ENCODE measurements around the gene FXYD6. TPM values are rescaled to one million over a fixed set of nuclear protein-coding genes. Genes with fewer than 3 reads are reported as not detected.

FXYD6 gene
- total and polyA plus RNA-seq, 9 of the 15 experiments (the other 6 are each of a cell fraction or from before 2014, with no cell fraction given) = 0.07 to 0.35 TPM; not detected in 7

GRCh38 chr11:117924631-117925170, 48.2 kb upstream of the FXYD6 start (continued):
- TF ChIP-seq, protein P1, sequence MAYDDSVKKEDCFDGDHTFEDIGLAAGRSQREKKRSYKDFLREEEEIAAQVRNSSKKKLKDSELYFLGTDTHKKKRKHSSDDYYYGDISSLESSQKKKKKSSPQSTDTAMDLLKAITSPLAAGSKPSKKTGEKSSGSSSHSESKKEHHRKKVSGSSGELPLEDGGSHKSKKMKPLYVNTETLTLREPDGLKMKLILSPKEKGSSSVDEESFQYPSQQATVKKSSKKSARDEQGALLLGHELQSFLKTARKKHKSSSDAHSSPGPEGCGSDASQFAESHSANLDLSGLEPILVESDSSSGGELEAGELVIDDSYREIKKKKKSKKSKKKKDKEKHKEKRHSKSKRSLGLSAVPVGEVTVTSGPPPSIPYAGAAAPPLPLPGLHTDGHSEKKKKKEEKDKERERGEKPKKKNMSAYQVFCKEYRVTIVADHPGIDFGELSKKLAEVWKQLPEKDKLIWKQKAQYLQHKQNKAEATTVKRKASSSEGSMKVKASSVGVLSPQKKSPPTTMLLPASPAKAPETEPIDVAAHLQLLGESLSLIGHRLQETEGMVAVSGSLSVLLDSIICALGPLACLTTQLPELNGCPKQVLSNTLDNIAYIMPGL (CRISPR knock-in tag; IDR thresholded peaks at IDR 0.05) = no peak
- no peak for TF ChIP-seq EP300 (IDR thresholded peaks at IDR 0.05; ENCODE audit: low read length)
- no peak for TF ChIP-seq PHF21A (IDR thresholded peaks at IDR 0.05; ENCODE audit: borderline replicate concordance, low read depth)
- no peak for TF ChIP-seq PHF8 (IDR thresholded peaks at IDR 0.05; ENCODE audit: borderline replicate concordance, low read length)
- no peak for TF ChIP-seq HIVEP1 (CRISPR knock-in tag; IDR thresholded peaks at IDR 0.05)
- no peak for TF ChIP-seq SREBF2 (CRISPR knock-in tag; IDR thresholded peaks at IDR 0.05)
- TF ChIP-seq, protein P2, sequence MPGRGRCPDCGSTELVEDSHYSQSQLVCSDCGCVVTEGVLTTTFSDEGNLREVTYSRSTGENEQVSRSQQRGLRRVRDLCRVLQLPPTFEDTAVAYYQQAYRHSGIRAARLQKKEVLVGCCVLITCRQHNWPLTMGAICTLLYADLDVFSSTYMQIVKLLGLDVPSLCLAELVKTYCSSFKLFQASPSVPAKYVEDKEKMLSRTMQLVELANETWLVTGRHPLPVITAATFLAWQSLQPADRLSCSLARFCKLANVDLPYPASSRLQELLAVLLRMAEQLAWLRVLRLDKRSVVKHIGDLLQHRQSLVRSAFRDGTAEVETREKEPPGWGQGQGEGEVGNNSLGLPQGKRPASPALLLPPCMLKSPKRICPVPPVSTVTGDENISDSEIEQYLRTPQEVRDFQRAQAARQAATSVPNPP (IDR thresholded peaks at IDR 0.05; ENCODE audit: borderline replicate concordance, insufficient read depth, insufficient read length) = no peak
- no peak for TF ChIP-seq NFATC3 (IDR thresholded peaks at IDR 0.05)
- TF ChIP-seq ZNF76 (CRISPR knock-in tag; IDR thresholded peaks at IDR 0.05; ENCODE audit: borderline replicate concordance) = no peak
- TF ChIP-seq ZNF668 (CRISPR knock-in tag; IDR thresholded peaks at IDR 0.05) = no peak
- no peak for TF ChIP-seq HDGF (IDR thresholded peaks at IDR 0.05)
- TF ChIP-seq CREBBP (IDR thresholded peaks at IDR 0.05; ENCODE audit: low read depth, low read length) = no peak
- TF ChIP-seq ZNF143 (CRISPR knock-in tag; IDR thresholded peaks at IDR 0.05) = no peak
- TF ChIP-seq ARID3A (IDR thresholded peaks at IDR 0.05; ENCODE audit: borderline replicate concordance, low read depth, low read length) = no peak

All from K562 (cell line).